Measurements from ENCODE around the gene NCOA1. TPM values are rescaled to one million over a fixed set of nuclear protein-coding genes. Genes with fewer than 3 reads are reported as not detected.

Gene NCOA1
- total RNA-seq, 1 experiment from 2014 or later: 11.6 TPM

DNA sequence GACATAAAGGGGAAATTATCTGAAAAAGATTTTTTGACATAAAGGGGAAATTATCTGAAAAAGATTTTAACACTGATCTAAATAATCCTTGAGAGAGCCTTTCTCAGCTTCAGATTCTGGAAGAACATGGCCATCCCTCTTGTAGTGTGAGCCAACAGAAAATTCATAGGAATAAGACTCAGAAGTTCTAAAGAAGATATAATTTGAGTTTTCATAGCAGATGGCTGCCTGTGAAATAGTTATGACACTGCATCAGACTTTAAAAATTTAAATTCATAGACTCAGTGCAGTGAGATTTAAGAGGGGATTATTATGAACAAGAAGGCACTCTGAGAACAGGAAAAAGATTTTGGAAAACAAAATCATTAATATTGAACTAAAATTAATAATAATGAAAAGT is 50.6 kb downstream of the NCOA1 start:
- CTCF ChIA-PET: no interaction called here
- Histone ChIP-seq H3K36me3 (ENCODE audit: low read depth) (no peaks in the 10 kb centered on the region), H2AFZ (no peak overlapping the region), H3K4me2 (no peak overlapping the region), H3K27me3 (ENCODE audit: insufficient read depth, low read depth) (no peaks in the 10 kb centered on the region), H3K27ac (no peak overlapping the region), H3F3A (ENCODE audit: insufficient read depth, low read depth) (no peaks in the 10 kb centered on the region), H3K9me3 (ENCODE audit: insufficient read depth, low read depth) (no peaks in the 10 kb centered on the region; the same call in 1 of the 2 replicates), H3K79me2 (ENCODE audit: low read depth) (no peaks in the 10 kb centered on the region), H3K9me2 (ENCODE audit: insufficient read depth) (no peaks in the 10 kb centered on the region), H3K4me1 (replicated peaks; ENCODE audit: insufficient read depth) (no peaks in the 10 kb centered on the region), H4K20me1 (ENCODE audit: insufficient read depth) (no peaks in the 10 kb centered on the region), H3K4me3 (no peak overlapping the region)
- intact Hi-C loops (cut with micrococcal nuclease; ENCODE audit: unreplicated experiment): no loop called here
- DNase-seq: no peak
- POLR2A ChIA-PET (ENCODE audit: unreplicated experiment): interaction anchor here (0.7 kb wide), 1 partner anchor 311 kb away, joined by 4 read pairs; no protein-coding TSS in a partner anchor
- no TSS peak for BruUV-seq (replicated peaks)
- TF ChIP-seq, protein P1, sequence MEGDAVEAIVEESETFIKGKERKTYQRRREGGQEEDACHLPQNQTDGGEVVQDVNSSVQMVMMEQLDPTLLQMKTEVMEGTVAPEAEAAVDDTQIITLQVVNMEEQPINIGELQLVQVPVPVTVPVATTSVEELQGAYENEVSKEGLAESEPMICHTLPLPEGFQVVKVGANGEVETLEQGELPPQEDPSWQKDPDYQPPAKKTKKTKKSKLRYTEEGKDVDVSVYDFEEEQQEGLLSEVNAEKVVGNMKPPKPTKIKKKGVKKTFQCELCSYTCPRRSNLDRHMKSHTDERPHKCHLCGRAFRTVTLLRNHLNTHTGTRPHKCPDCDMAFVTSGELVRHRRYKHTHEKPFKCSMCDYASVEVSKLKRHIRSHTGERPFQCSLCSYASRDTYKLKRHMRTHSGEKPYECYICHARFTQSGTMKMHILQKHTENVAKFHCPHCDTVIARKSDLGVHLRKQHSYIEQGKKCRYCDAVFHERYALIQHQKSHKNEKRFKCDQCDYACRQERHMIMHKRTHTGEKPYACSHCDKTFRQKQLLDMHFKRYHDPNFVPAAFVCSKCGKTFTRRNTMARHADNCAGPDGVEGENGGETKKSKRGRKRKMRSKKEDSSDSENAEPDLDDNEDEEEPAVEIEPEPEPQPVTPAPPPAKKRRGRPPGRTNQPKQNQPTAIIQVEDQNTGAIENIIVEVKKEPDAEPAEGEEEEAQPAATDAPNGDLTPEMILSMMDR (conservative IDR thresholded peaks at IDR 0.05): no peak
- TF ChIP-seq EZH2 (IDR thresholded peaks at IDR 0.05; ENCODE audit: low read depth): no peak

DNA sequence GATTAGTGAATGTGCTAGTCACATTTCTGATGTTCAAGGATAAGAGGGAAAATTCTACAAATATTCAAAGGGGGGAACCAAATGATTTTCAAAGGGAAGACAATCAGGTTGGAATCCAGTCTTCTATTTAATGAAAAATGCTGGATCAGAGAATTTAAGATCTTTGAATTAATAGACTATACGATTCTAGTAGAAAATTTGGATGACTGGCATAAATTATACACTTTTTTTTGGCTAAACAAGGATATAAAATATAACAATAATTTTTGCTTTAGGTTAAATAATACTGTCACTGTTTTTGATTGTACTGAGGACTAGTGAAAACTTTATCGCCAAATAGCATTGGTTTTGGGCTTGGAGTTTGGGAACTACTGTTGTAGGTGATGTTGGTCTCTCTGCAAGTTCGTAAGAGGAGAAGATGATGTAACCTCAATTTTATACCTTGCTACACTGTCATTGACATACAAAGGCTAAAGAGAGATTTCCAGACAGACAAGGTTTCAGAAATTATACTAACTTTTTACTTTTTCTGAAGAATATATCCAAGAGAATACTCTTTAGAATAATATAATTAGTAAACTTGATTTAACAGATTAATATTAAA is 51.3 kb downstream of the NCOA1 start:
- no peak overlapping the region for H3K27ac ChIP-seq
- H3K36me3 ChIP-seq (ENCODE audit: low read depth): no peaks in the 10 kb centered on the region
- no peaks in the 10 kb centered on the region for H3F3A ChIP-seq (ENCODE audit: insufficient read depth, low read depth)
- no peak for DNase-seq
- H3K4me3 ChIP-seq: no peak overlapping the region
- no peak overlapping the region for H2AFZ ChIP-seq
- CTCF ChIA-PET: no interaction called here
- POLR2A ChIA-PET (ENCODE audit: unreplicated experiment): interaction anchor here (0.7 kb wide), 1 partner anchor 311 kb away, joined by 4 read pairs; no protein-coding TSS in a partner anchor
- H3K79me2 ChIP-seq (ENCODE audit: low read depth): no peaks in the 10 kb centered on the region
- H3K9me2 ChIP-seq (ENCODE audit: insufficient read depth): no peaks in the 10 kb centered on the region
- H3K27me3 ChIP-seq (ENCODE audit: insufficient read depth, low read depth): no peaks in the 10 kb centered on the region
- no peak overlapping the region for H3K4me2 ChIP-seq
- BruUV-seq (replicated peaks): no TSS peak
- intact Hi-C loops (cut with micrococcal nuclease; ENCODE audit: unreplicated experiment): no loop called here
- no peaks in the 10 kb centered on the region for H3K4me1 ChIP-seq (replicated peaks; ENCODE audit: insufficient read depth)
- no peak for TF ChIP-seq EZH2 (IDR thresholded peaks at IDR 0.05; ENCODE audit: low read depth)
- TF ChIP-seq, protein P1 (conservative IDR thresholded peaks at IDR 0.05): no peak
- H4K20me1 ChIP-seq (ENCODE audit: insufficient read depth): no peaks in the 10 kb centered on the region
- H3K9me3 ChIP-seq (ENCODE audit: insufficient read depth, low read depth): no peaks in the 10 kb centered on the region; the same call in 1 of the 2 replicates

DNA sequence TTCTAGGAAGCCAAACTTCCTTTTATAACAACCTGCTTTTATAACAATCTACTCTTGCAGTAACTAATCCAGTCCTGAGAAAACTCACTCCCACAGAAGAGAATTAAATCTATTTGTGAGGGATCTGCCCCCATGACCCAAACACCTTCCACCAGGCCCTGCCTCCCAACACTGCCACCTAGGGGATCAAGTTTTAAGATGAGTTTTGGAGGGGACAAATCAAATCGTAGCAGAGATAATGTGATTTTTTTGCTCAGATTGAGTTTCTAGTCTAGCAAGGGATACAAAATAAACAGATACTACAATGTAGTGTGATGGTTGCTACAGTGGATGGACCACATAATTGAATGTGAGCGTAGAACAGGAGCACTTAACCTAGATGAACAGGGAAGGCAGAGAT is 52.2 kb downstream of the NCOA1 start:
- no TSS peak for BruUV-seq (replicated peaks)
- H3K9me2 ChIP-seq (ENCODE audit: insufficient read depth): no peaks in the 10 kb centered on the region
- intact Hi-C loops (cut with micrococcal nuclease; ENCODE audit: unreplicated experiment): no loop called here
- H3K4me1 ChIP-seq (replicated peaks; ENCODE audit: insufficient read depth): no peaks in the 10 kb centered on the region
- no peak overlapping the region for H2AFZ ChIP-seq
- H3K4me2 ChIP-seq: no peak overlapping the region
- no peaks in the 10 kb centered on the region; the same call in 1 of the 2 replicates for H3K9me3 ChIP-seq (ENCODE audit: insufficient read depth, low read depth)
- H4K20me1 ChIP-seq (ENCODE audit: insufficient read depth): no peaks in the 10 kb centered on the region
- H3K36me3 ChIP-seq (ENCODE audit: low read depth): no peaks in the 10 kb centered on the region
- ChIA-PET CTCF (no interaction called here), POLR2A (ENCODE audit: unreplicated experiment) (no interaction called here)
- no peak overlapping the region for H3K27ac ChIP-seq
- H3F3A ChIP-seq (ENCODE audit: insufficient read depth, low read depth): no peaks in the 10 kb centered on the region
- no peak for TF ChIP-seq EZH2 (IDR thresholded peaks at IDR 0.05; ENCODE audit: low read depth)
- TF ChIP-seq, protein P1 (conservative IDR thresholded peaks at IDR 0.05): peak; percentile 53; the same call in 1 of the 2 replicates
- DNase-seq: no peak
- H3K4me3 ChIP-seq: no peak overlapping the region
- H3K27me3 ChIP-seq (ENCODE audit: insufficient read depth, low read depth): no peaks in the 10 kb centered on the region
- no peaks in the 10 kb centered on the region for H3K79me2 ChIP-seq (ENCODE audit: low read depth)
